ENCODE results near the gene ZNF169. TPM values are rescaled to one million over a fixed set of nuclear protein-coding genes. Genes with fewer than 3 reads are reported as not detected.
"Not testable (repeated sequence)": the region's sequence is repeated elsewhere in the genome, so short reads cannot be mapped to it uniquely, and the experiment has no call there.

Gene ZNF169
- total and polyA plus RNA-seq, 4 donors, result 0.75 to 4.6 (median 1.4) TPM

DNA sequence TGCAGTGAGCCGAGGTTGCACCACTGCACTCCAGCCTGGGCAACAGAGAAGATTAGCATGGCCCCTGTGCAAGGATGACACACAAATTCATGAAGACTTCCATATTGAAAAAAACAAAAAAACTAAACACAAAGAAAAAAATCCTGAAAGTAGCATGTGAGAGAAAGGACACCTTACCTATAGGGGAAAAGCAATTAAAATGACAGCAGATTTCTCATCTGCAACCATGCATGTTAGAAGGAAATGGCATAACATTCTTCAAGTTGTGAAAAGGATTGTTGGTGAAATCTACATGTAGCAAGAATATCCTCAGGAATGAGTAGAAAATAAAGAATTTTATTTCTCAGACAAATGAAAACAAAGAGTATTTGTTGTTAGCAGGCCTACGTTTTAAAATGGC lies 13.4 kb upstream of the ZNF169 start:
- no peak for TF ChIP-seq EGR1 (IDR thresholded peaks at IDR 0.05; ENCODE audit: low read depth in 2 of 2)
- Histone ChIP-seq H3K9me3 (ENCODE audit: control insufficient read depth in 4 of 4, low read length in 3 of 4) (no peaks in the 10 kb centered on the region), H3K27ac (ENCODE audit: low read depth in 1 of 2, low read length in 2 of 2) (no peak overlapping the region), H3K4me1 (ENCODE audit: control insufficient read depth in 4 of 4, insufficient read depth in 4 of 4, low read length in 3 of 4) (no peaks in the 10 kb centered on the region), H3K36me3 (ENCODE audit: control insufficient read depth in 4 of 4, insufficient read depth in 3 of 4, low read depth in 1 of 4, low read length in 3 of 4) (no peaks in the 10 kb centered on the region), H3K4me3 (ENCODE audit: low read depth in 1 of 3, low read length in 3 of 3) (no peak overlapping the region), H3K27me3 (ENCODE audit: control insufficient read depth in 4 of 4, insufficient read depth in 4 of 4, low read length in 3 of 4) (no peaks in the 10 kb centered on the region), H3K9ac (ENCODE audit: low read depth in 1 of 2, low read length in 2 of 2) (no peak overlapping the region)
- no peak for DNase-seq (ENCODE audit: low spot score)
- WGBS, result 82% methylated on average over 2 of the region's 2 CpGs

GRCh38 chr9:94250456-94250855 lies 8.6 kb upstream of the ZNF169 start:
- no peak for DNase-seq (ENCODE audit: low spot score)
- no peak overlapping the region for H3K4me3 ChIP-seq (ENCODE audit: low read depth in 1 of 3, low read length in 3 of 3)
- H3K27ac ChIP-seq (ENCODE audit: low read depth in 1 of 2, low read length in 2 of 2), result no peak overlapping the region
- H3K36me3 ChIP-seq (ENCODE audit: control insufficient read depth in 4 of 4, insufficient read depth in 3 of 4, low read depth in 1 of 4, low read length in 3 of 4), result no peaks in the 10 kb centered on the region
- no peaks in the 10 kb centered on the region for H3K27me3 ChIP-seq (ENCODE audit: control insufficient read depth in 4 of 4, insufficient read depth in 4 of 4, low read length in 3 of 4)
- TF ChIP-seq FOXA2 (IDR thresholded peaks at IDR 0.05), result no peak
- H3K9ac ChIP-seq (ENCODE audit: low read depth in 1 of 2, low read length in 2 of 2), result no peak overlapping the region
- no peaks in the 10 kb centered on the region for H3K9me3 ChIP-seq (ENCODE audit: control insufficient read depth in 4 of 4, low read length in 3 of 4)
- H3K4me1 ChIP-seq (ENCODE audit: control insufficient read depth in 4 of 4, insufficient read depth in 4 of 4, low read length in 3 of 4), result no peaks in the 10 kb centered on the region
- WGBS, result 71% methylated on average over 4 of the region's 4 CpGs

DNA sequence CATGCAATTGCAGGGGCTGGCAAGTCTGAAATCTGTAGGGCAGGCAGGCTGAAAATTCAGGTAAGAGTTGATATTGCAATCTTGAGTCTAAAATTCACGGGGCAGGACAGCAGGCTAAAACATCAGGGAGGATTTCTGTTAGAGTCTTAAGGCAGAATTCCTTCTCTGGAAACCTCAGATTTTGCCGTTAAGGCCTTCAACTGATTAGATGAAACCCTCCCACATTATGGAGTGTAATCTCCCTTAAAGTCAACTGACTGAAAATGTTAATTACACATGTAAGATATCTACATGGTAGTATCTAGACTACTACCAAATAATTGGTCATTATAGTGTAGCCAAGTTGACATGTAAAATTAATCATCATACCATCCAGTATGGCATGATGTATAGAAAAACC lies 3.1 kb upstream of the ZNF169 start:
- TF ChIP-seq TAF1 (conservative IDR thresholded peaks at IDR 0.05) (no peak), RXRA (IDR thresholded peaks at IDR 0.05) (no peak), GABPA (IDR thresholded peaks at IDR 0.05 in 1 of 2, conservative IDR thresholded peaks at IDR 0.05 in 1 of 2) (no peak), YY1 (IDR thresholded peaks at IDR 0.05) (no peak), RAD21 (IDR thresholded peaks at IDR 0.05) (no peak)
- TF ChIP-seq, protein P1, sequence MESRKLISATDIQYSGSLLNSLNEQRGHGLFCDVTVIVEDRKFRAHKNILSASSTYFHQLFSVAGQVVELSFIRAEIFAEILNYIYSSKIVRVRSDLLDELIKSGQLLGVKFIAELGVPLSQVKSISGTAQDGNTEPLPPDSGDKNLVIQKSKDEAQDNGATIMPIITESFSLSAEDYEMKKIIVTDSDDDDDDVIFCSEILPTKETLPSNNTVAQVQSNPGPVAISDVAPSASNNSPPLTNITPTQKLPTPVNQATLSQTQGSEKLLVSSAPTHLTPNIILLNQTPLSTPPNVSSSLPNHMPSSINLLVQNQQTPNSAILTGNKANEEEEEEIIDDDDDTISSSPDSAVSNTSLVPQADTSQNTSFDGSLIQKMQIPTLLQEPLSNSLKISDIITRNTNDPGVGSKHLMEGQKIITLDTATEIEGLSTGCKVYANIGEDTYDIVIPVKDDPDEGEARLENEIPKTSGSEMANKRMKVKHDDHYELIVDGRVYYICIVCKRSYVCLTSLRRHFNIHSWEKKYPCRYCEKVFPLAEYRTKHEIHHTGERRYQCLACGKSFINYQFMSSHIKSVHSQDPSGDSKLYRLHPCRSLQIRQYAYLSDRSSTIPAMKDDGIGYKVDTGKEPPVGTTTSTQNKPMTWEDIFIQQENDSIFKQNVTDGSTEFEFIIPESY (IDR thresholded peaks at IDR 0.05), result no peak
- TF ChIP-seq, protein P2, sequence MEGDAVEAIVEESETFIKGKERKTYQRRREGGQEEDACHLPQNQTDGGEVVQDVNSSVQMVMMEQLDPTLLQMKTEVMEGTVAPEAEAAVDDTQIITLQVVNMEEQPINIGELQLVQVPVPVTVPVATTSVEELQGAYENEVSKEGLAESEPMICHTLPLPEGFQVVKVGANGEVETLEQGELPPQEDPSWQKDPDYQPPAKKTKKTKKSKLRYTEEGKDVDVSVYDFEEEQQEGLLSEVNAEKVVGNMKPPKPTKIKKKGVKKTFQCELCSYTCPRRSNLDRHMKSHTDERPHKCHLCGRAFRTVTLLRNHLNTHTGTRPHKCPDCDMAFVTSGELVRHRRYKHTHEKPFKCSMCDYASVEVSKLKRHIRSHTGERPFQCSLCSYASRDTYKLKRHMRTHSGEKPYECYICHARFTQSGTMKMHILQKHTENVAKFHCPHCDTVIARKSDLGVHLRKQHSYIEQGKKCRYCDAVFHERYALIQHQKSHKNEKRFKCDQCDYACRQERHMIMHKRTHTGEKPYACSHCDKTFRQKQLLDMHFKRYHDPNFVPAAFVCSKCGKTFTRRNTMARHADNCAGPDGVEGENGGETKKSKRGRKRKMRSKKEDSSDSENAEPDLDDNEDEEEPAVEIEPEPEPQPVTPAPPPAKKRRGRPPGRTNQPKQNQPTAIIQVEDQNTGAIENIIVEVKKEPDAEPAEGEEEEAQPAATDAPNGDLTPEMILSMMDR (IDR thresholded peaks at IDR 0.05; ENCODE audit: low read depth, low read length, missing input control), result no peak
- 73% methylated on average over 2 of the region's 2 CpGs for WGBS
- Histone ChIP-seq H3K27me3 (ENCODE audit: control insufficient read depth in 4 of 4, insufficient read depth in 4 of 4, low read length in 3 of 4) (peaks cover 0 to 2% (median 0%) of the 10 kb centered on the region in 4 donors), H3K9ac (ENCODE audit: low read depth in 1 of 2, low read length in 2 of 2) (no peak overlapping the region), H3K9me3 (ENCODE audit: control insufficient read depth in 4 of 4, low read length in 3 of 4) (no peaks in the 10 kb centered on the region), H3K36me3 (ENCODE audit: control insufficient read depth in 4 of 4, insufficient read depth in 3 of 4, low read depth in 1 of 4, low read length in 3 of 4) (no peaks in the 10 kb centered on the region), H3K4me3 (ENCODE audit: low read depth in 1 of 3, low read length in 3 of 3) (no peak overlapping the region), H3K4me1 (ENCODE audit: control insufficient read depth in 4 of 4, insufficient read depth in 4 of 4, low read length in 3 of 4) (peaks cover 0 to 4% (median 3%) of the 10 kb centered on the region in 4 donors), H3K27ac (ENCODE audit: low read depth in 1 of 2, low read length in 2 of 2) (no peak overlapping the region)
- no peak for DNase-seq (ENCODE audit: low spot score)

GRCh38 chr9:94265626-94266402 lies 6.7 kb downstream of the ZNF169 start:
- 85% methylated on average over 3 of the region's 3 CpGs for WGBS
- H3K4me3 ChIP-seq (ENCODE audit: low read depth in 1 of 3, low read length in 3 of 3); H3K9ac ChIP-seq (ENCODE audit: low read depth in 1 of 2, low read length in 2 of 2); H3K4me1 ChIP-seq (ENCODE audit: control insufficient read depth in 4 of 4, insufficient read depth in 4 of 4, low read length in 3 of 4); H3K36me3 ChIP-seq (ENCODE audit: control insufficient read depth in 4 of 4, insufficient read depth in 3 of 4, low read depth in 1 of 4, low read length in 3 of 4); DNase-seq (ENCODE audit: low spot score); H3K27ac ChIP-seq (ENCODE audit: low read depth in 1 of 2, low read length in 2 of 2); H3K9me3 ChIP-seq (ENCODE audit: control insufficient read depth in 4 of 4, low read length in 3 of 4); H3K27me3 ChIP-seq (ENCODE audit: control insufficient read depth in 4 of 4, insufficient read depth in 4 of 4, low read length in 3 of 4): not testable (repeated sequence)
